GM19463 (cell line): Measurements from ENCODE around the gene GRIK3.
"Not testable (repeated sequence)": the region's sequence is repeated elsewhere in the genome, so short reads cannot be mapped to it uniquely, and the experiment has no call there.

ENCODE experiments used
- ATAC-seq: cut with Tn5 transposase; IDR thresholded peaks from one replicate; pipeline ENCODE4 v1.9.1; 2021; ENCODE audit warnings: mild to moderate bottlenecking, moderate library complexity; ENCODE audit not compliant: unreplicated experiment

The GRIK3 gene

DNA sequence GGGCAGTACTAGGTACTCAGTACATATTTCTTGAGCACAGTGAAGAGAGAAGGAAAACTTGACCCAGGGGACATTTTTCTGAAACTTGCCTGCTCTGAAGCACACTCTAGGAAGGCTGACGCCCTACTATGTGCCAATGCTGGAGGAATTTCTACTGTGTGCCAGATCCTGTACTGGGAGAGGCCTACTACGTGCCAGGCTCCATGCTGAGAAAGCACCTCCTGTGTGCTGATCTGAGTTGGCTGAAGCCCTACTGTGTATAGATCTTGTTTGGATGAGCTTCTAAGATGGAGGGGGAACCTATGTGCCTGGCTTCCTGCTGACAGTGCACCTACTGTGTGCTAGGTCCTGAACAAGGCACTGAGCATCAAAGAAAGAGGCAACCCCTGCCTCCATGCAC lies 86.2 kb downstream of the GRIK3 start:
- ATAC-seq: no peak

DNA sequence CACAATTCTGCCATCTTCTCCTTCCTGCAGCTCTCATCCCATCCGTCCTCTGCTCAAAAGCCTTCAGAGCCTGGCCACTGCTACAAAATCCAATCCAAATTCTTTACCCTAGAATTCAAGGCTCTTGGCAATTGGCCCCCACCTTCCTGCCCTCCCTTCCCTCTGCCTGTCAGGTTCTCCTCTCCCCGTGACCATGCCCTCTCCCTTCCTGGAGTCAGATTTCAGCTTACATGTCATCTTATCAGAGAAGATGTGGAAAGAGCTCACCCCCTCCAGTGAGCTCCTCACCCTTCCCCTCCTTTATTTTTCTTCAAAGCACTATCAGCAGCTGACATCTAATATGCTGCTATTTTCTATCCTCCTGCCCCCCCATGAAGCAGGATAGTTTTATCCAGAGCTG lies 86.9 kb downstream of the GRIK3 start:
- no peak for ATAC-seq

DNA sequence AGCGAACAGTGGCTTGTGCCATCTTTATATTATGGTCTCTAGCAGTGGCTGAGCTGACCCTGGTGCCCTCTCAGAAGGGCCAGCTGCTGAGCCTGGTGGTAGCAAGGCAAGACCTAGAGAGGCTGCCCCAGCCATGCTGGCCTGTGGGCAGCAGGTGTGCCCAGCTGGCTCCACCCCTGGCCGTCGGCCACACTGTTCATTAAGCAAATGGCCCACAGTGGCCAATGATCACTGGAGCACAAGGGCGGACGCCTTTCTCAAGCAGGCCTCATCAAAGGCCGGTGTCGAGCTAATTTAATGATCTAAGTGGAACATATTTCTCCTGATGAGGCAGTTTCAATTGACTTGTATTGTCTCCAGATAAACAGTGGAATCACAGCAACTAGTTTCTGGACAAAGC lies 89.4 kb downstream of the GRIK3 start:
- ATAC-seq: no peak

DNA sequence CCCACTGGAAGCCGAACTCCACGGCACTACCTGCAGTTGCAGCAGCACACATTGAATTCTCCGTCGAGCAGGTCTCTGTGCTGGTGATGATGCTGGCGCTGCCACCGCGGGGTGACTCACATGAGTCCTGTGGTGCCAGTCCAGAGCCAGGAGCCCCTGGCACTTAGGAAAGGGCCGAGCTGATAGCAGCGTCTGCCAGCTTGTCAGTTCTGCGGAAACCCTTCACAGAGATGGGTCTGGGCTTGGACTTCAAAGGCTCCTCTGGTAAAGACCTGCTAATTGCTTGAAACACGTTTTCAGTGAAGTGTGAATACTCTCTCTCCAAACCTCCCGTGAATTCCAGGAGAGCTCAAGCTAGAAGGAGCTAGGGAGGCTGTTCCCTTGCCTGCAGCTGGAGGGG lies 92.2 kb downstream of the GRIK3 start:
- ATAC-seq: no peak

DNA sequence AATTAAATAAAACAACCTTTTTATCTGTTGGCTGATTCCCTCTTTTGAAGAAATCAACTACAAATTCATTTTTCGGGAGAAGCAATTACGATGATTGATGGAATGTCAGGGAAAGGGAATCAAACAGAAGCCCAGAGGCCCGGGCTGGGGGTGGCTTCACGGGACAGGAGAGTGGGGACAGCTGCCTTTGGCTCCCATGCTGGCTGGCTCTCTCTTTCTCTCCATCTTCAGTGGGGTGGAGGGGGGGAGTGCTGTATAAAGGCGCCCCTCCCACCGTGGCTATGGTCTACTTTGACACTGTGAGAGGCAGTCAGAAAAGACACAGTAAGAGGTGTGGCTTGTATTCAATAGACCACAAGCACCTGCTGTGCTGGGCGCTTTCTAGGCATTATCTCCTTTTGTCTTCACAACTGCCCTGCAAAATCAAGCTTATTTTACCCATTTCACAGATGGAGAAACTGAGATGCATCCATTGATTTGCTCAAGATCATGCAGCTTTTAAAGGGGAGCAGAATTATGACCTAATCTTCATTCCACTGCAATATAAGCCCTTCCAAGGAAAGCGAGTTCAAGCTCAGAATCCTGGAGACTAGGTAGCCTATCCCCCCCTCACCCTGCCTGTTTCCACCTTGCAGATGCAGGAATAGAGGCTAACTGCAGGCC lies 92.9 kb downstream of the GRIK3 start:
- ATAC-seq: no peak

DNA sequence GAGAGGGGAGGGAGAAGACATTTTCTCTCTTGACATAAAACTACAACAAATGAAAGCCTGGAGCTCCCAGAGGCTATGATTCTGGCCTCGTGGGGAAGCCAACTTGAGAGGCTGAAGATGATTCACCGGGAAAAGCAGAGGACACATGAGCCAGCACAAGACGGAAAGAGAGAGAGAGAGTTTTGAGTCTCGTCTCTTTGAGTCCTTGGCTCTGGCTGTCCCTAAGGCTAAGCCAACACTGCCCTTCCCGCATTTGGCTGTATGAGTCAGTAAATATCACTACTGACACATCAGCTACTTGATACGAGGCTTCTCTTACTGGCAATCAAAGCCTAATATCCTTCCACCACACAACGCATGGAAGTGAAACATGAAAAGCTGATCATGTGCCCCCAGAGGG lies 95.5 kb downstream of the GRIK3 start:
- ATAC-seq: no peak

- ATAC-seq: no peak
Observed at GRCh38 chr1:36937371-36937770, 96.9 kb downstream of the GRIK3 start.

- no peak for ATAC-seq
Observed at GRCh38 chr1:36934061-36934460, 100.3 kb downstream of the GRIK3 start.

- no peak for ATAC-seq
Observed at GRCh38 chr1:36927826-36928225, 106.5 kb downstream of the GRIK3 start.

DNA sequence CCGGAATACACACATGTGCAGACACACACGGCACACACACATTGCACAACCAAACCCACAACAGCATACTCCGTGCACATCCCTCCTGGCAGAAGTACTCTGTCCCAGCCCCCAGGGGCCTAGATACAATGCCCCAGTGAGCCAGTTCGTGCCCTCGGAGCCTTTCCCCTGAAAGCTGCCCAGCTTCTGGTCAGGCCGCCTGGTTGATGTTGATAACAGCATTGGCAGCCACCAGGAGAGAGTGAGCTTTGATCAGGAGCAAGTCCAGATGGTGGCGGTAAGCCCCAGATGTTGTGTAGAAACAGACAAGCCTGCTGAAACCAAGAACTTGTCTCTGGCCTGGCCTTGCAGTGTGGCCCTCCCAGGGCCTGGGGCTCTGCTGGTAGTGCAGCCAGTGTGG lies 109.1 kb downstream of the GRIK3 start:
- no peak for ATAC-seq

GRCh38 chr1:36924282-36924811 lies 110.0 kb downstream of the GRIK3 start:
- ATAC-seq: no peak

GRCh38 chr1:36922593-36923426 lies 111.5 kb downstream of the GRIK3 start:
- ATAC-seq: no peak

DNA sequence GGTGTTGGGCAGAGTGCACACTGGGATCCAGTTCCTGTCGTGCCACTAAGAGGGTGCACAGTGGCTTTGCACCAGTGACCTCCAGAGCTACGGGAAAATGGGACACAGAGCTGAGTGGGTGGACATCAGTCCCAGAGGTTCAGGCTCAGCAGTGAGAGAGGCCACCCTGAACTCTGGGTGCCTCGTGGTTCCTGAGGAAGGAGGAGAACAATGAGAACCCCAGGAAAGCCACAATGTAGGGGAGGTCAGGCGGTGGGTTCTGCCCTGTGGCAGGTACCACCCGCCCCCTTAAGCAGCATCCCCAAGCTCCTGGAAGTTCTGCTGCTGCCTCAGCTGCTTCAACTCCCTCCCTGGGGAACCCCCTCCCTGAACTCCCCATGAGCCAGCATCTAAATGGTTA lies 112.2 kb downstream of the GRIK3 start:
- ATAC-seq: no peak

GRCh38 chr1:36920801-36921405 lies 113.4 kb downstream of the GRIK3 start:
- no peak for ATAC-seq

GRCh38 chr1:36920371-36920770 lies 113.9 kb downstream of the GRIK3 start:
- ATAC-seq: no peak

DNA sequence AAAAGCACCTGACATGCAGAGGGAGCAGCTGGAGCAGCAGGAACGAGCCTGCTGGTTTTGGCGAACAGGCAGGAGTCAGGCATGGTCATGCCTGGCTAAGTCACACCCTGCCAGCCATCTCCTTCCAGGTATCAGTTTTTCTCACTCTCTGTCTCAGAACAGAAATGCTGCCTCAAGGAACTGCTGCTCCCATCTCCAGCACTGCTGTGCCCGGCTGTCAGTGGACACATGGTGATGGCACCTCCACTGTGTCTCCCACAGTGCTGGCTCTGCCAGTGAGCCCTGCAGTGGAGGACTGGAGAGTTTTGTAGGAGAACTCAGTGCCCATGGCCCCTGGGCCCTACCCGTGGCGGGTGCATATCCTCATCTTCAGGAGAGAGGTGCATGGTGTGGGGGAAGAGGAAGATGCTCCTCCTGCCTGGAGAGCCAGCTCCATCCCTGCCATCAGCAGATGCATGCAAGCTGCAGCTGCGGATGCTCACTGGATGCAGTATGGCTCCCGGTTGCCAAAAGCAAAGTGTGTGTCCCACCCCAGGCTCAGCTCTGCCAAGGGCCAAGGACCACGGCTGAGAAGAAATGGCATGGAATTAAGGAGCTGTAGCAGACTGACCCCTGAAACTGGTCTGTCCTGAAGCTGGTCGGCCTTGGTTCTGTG lies 114.7 kb downstream of the GRIK3 start:
- no peak for ATAC-seq

- no peak for ATAC-seq
Observed at GRCh38 chr1:36918604-36919003, 115.7 kb downstream of the GRIK3 start.

DNA sequence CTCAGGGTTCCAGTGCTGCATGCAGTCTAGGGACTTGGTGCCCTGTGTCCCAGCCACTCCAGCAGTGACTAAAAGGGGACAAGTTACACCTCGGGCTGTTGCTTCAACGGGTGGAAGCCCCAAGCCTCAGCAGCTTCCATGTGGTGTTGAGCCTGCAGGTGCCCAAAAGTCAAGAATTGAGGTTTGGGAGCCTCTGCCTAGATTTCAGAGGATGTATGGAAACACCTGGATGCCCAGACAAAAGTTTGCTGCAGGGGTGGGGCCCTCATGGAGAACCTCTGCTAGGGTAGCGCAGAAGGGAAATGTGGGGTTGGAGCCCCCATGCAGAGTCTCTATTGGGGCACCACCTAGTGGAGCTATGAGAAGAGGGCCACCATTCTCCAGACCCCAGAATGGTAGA lies 117.8 kb downstream of the GRIK3 start:
- ATAC-seq: not testable (repeated sequence)

DNA sequence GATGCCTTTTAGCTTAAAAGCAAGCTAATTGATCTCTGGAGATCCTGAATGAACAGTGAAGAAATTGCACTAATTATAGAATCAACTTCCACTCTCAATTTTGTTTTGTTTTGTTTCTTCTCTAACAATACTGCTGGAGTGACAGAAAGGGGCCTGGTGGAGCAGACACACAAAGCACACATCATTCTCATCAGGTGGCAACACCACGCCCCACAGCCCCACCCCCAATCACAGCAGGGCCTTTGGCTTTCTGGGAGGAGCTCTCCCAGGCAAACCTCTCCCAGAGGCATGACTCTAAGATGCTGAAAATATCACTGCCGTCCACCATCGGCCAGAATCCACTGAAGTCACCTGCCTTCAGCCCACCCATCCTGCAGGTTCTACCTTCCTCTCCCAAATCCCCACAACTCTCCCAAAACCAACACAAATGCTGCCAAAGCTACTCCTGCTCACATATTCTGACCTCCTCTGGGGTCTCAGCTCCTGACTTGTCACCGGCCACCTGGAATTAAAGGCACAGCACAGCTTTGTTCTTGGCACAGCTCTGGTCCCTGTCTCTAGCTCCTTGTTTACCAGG lies 120.7 kb downstream of the GRIK3 start:
- ATAC-seq: no peak

GRCh38 chr1:36913016-36913415 lies 121.3 kb downstream of the GRIK3 start:
- ATAC-seq: no peak

DNA sequence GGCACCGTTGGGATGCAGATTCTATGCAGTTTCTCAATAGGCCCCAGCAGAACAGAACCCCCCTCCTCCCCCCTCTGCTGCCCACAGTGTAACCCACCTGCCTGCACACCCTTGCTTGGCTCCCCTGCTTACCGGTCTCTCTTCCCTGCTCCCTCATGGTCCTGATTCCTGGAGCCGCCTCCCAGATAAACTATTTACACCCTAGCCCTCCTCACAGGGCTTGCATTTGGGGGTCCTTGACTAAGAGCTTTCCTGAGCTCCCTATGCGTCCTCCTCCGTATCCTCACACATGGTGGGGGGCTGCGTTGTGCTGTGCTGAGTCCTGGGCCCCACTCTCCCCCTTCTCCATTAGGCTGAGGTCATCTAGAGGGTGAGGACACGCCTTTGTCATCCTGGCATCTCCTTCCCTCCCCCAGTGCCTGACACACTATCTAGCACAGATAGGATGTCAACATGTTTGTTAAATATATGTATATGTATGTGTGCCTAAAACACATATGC lies 121.9 kb downstream of the GRIK3 start:
- no peak for ATAC-seq
